Measurements from ENCODE around the gene PDLIM4. TPM values are rescaled to one million over a fixed set of nuclear protein-coding genes. Genes with fewer than 3 reads are reported as not detected.
A peak's percentile ranks its signal among the peaks of the same experiment; 100 is the strongest.

PDLIM4 gene
- total and polyA plus RNA-seq, 8 donors, result 0.83 to 10.7 (median 2.7) TPM

DNA sequence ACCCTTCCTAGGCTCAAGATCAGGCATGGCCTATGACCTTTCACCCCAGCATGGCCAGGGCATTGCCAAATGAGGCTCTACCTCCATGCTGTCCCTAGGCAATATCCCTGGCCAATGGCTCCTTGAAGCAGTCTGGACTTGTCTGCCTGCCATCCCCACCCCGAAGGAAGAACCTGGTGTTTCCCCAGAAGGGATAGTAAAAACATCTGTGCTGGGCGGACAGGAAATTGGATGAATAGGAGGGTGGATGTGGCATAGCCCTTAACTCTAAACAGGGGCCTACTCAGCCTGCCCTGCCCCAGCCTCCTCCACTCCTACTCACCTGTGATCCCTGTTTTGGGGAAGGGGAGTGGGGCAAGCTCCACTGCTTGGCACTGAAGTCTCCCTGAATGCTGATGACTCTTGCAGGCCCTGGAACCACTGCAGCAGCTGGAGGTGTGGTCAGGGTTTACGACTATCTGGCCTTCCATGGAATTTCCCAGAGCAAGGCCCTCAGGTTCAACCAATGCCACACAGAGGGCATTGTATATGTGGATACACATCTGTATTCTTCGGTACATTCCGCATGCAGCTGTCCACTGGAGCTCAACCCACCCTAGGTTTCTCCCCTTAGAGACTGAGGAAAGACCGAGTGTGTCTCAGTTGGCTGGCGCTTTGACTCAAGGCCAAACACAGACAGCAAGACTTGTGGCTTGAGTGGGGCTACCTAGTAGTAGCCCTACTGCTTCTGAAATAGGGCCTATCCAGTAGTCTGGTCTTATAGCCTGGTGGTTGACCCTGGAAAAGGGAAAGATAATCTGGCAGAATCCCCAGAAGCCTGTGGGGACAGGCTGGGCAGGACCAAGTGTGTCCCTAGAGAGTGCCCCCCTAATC, 23.4 kb upstream of the PDLIM4 start:
- Histone ChIP-seq H3K4me1 (no peaks in the 10 kb centered on the region), H3K4me3 (no peak overlapping the region), H3K27ac (no peak overlapping the region), H3K36me3 (no peaks in the 10 kb centered on the region), H3K9me3 (no peaks in the 10 kb centered on the region), H3K27me3 (no peaks in the 10 kb centered on the region)
- intact Hi-C loops (cut with DNase I), result loop anchor here in 1 of 3 donors (10.0 kb wide), 1 partner anchor 51 kb away; no protein-coding TSS in a partner anchor
- ATAC-seq (no peak), DNase-seq (peak in 1 of 6 donors; percentile 5), FAIRE-seq (no peak)
- WGBS, 2 donors, result 92 to 98% methylated on average over 7 of the region's 7 CpGs
- TF ChIP-seq, protein P1, sequence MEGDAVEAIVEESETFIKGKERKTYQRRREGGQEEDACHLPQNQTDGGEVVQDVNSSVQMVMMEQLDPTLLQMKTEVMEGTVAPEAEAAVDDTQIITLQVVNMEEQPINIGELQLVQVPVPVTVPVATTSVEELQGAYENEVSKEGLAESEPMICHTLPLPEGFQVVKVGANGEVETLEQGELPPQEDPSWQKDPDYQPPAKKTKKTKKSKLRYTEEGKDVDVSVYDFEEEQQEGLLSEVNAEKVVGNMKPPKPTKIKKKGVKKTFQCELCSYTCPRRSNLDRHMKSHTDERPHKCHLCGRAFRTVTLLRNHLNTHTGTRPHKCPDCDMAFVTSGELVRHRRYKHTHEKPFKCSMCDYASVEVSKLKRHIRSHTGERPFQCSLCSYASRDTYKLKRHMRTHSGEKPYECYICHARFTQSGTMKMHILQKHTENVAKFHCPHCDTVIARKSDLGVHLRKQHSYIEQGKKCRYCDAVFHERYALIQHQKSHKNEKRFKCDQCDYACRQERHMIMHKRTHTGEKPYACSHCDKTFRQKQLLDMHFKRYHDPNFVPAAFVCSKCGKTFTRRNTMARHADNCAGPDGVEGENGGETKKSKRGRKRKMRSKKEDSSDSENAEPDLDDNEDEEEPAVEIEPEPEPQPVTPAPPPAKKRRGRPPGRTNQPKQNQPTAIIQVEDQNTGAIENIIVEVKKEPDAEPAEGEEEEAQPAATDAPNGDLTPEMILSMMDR (IDR thresholded peaks at IDR 0.05), result no peak

DNA sequence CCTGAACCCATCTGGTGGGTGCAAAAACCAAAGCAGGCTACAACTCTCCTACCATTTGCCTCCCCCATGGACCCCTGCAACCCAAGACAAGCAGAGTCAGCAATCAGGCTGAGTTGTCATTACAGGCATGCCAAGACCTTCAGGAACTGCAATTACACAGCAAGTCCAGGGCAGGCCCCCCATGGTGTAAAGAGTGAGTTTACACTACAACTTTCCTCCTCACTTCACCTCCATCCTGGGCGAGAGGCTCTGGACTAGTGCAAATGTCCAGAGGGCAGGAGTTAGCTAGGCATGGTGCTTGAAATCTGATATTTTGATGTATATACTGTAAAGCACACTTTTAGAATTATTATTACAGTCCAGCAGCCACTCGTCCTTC, 22.8 kb upstream of the PDLIM4 start:
- no peaks in the 10 kb centered on the region for H3K9me3 ChIP-seq
- peak in 1 of 6 donors; percentile 9 for DNase-seq
- ATAC-seq, result no peak
- TF ChIP-seq, protein P1 (IDR thresholded peaks at IDR 0.05), result no peak
- H3K27ac ChIP-seq, result no peak overlapping the region
- 88 to 92% methylated on average over 2 of the region's 2 CpGs for WGBS, 2 donors
- no peak for FAIRE-seq
- H3K4me1 ChIP-seq, result no peaks in the 10 kb centered on the region
- no peaks in the 10 kb centered on the region for H3K27me3 ChIP-seq
- no peaks in the 10 kb centered on the region for H3K36me3 ChIP-seq
- no peak overlapping the region for H3K4me3 ChIP-seq
- intact Hi-C loops (cut with DNase I), result loop anchor here in 1 of 3 donors (10.0 kb wide), 1 partner anchor 50 kb away; no protein-coding TSS in a partner anchor

DNA sequence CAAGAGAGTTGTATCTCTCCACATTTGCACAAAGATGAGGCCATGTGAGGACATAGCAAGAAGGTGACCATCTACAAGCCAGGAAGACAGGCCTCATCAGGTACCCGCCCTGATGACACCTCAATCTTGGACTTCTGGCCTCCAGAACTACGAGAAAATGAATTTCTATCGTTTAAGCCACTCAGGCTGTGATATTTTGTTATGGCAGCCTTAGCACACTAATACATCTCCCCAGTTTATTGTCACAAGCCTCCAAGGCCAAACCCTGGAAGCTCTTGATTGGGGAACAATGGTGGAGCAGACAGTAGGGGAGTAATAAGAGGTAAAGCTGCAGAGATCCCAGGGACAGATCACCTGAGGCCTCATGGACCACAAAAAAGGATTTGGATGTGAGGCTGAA, 22.2 kb upstream of the PDLIM4 start:
- no peaks in the 10 kb centered on the region for H3K4me1 ChIP-seq
- intact Hi-C loops (cut with DNase I), result loop anchor here in 1 of 3 donors (10.0 kb wide), 1 partner anchor 49 kb away; no protein-coding TSS in a partner anchor
- FAIRE-seq, result no peak

GRCh38 chr5:132237141-132237540, 20.4 kb upstream of the PDLIM4 start:
- Histone ChIP-seq H3K4me1 (no peaks in the 10 kb centered on the region), H3K27ac (no peak overlapping the region), H3K4me3 (no peak overlapping the region), H3K9me3 (no peaks in the 10 kb centered on the region), H3K36me3 (no peaks in the 10 kb centered on the region), H3K27me3 (no peaks in the 10 kb centered on the region)
- 92 to 100% methylated on average over 1 of the region's 1 CpG for WGBS, 2 donors
- ATAC-seq (peak in 1 of 4 donors; percentile 8), FAIRE-seq (no peak), DNase-seq (peak in 1 of 6 donors; percentile 5)
- intact Hi-C loops (cut with DNase I), result loop anchor here in 1 of 3 donors (10.0 kb wide), 1 partner anchor 48 kb away; no protein-coding TSS in a partner anchor
- TF ChIP-seq, protein P1 (IDR thresholded peaks at IDR 0.05), result no peak

More for the DNA sequence above, 22.2 kb upstream of the PDLIM4 start:
- Histone ChIP-seq H3K27me3 (no peaks in the 10 kb centered on the region), H3K4me3 (no peak overlapping the region), H3K9me3 (no peaks in the 10 kb centered on the region), H3K27ac (no peak overlapping the region), H3K36me3 (no peaks in the 10 kb centered on the region)
- TF ChIP-seq, protein P1 (IDR thresholded peaks at IDR 0.05), result no peak
- ATAC-seq (no peak), DNase-seq (peak in 1 of 6 donors; percentile 1)
- WGBS, 2 donors, result 83 to 89% methylated on average over 3 of the region's 3 CpGs

Measured in pancreas (tissue), 10 donors.